Measurements from ENCODE around the gene MCEE. TPM values are rescaled to one million over a fixed set of nuclear protein-coding genes. Genes with fewer than 3 reads are reported as not detected.

The MCEE gene
- total and polyA plus RNA-seq, 2 donors (not counting 3 experiments of a cell fraction or from before 2014, with no cell fraction given) = 4.0 to 9.9 TPM

GRCh38 chr2:71121479-71121878, 8.6 kb downstream of the MCEE start:
- Histone ChIP-seq H4K20me1 (replicated peaks; ENCODE audit: control insufficient read depth, extremely low read depth, insufficient read depth, low read length) (no peaks in the 10 kb centered on the region), H3K4me3 (replicated peaks in 1 of 3; ENCODE audit: insufficient read depth in 1 of 3, low read depth in 1 of 3, low read length in 3 of 3) (no peak overlapping the region), H3K27ac (ENCODE audit: insufficient read depth, low read depth, low read length) (no peak overlapping the region), H3K4me2 (ENCODE audit: insufficient read depth, low read length) (no peak overlapping the region), H3K9ac (replicated peaks; ENCODE audit: extremely low read depth, insufficient read depth, low read length) (no peak overlapping the region), H3K36me3 (ENCODE audit: control insufficient read depth in 2 of 2, extremely low read depth in 1 of 2, insufficient read depth in 2 of 2, low read length in 2 of 2) (peaks cover 0 to 5% of the 10 kb centered on the region in 2 experiments), H3K79me2 (ENCODE audit: control insufficient read depth, insufficient read depth, low read length) (no peaks in the 10 kb centered on the region), H3K4me1 (ENCODE audit: control insufficient read depth, extremely low read depth, insufficient read depth, low read length) (no peaks in the 10 kb centered on the region), H3K9me3 (replicated peaks; ENCODE audit: control insufficient read depth, insufficient read depth, low read length) (no peaks in the 10 kb centered on the region), H3K9me1 (replicated peaks; ENCODE audit: control insufficient read depth, extremely low read depth, insufficient read depth, low read length) (no peaks in the 10 kb centered on the region), H3K27me3 (ENCODE audit: control insufficient read depth in 2 of 2, insufficient read depth in 2 of 2, low read length in 2 of 2) (no peaks in the 10 kb centered on the region), H2AFZ (ENCODE audit: low read depth, low read length) (no peak overlapping the region)
- intact Hi-C loops (cut with micrococcal nuclease) (no loop called here), dilution Hi-C loops (cut with MboI; ENCODE audit: extremely low pct_ligation_motif_present, low sequenced_read_pairs) (no loop called here)
- no peak for TF ChIP-seq JUN (IDR thresholded peaks at IDR 0.05; ENCODE audit: borderline replicate concordance, insufficient read depth, insufficient read length, low read depth)
- no peak for TF ChIP-seq EZH2 (IDR thresholded peaks at IDR 0.05; ENCODE audit: borderline replicate concordance, low read depth, low read length, severe bottlenecking)
- DNase-seq (ENCODE audit: low read depth, low spot score) (no peak), FAIRE-seq (no peak)
- ChIA-PET CTCF (interaction anchor here (1.0 to 2.4 kb wide), 3 partner anchors 10 to 36 kb away, joined by 3 to 9 read pairs (median 5); no protein-coding TSS in a partner anchor), POLR2A (interaction anchor here (0.7 kb wide), 1 partner anchor 53 kb away, joined by 8 read pairs; the partner anchor contains the start of gene NAGK)
- no TSS peak for BruUV-seq (replicated peaks)

GRCh38 chr2:71120195-71120594, 9.8 kb downstream of the MCEE start:
- DNase-seq (ENCODE audit: low read depth, low spot score) (no peak), FAIRE-seq (no peak)
- Histone ChIP-seq H3K4me1 (ENCODE audit: control insufficient read depth, extremely low read depth, insufficient read depth, low read length) (no peaks in the 10 kb centered on the region), H3K9me3 (replicated peaks; ENCODE audit: control insufficient read depth, insufficient read depth, low read length) (no peaks in the 10 kb centered on the region), H3K9ac (replicated peaks; ENCODE audit: extremely low read depth, insufficient read depth, low read length) (no peak overlapping the region), H3K27me3 (ENCODE audit: control insufficient read depth in 2 of 2, insufficient read depth in 2 of 2, low read length in 2 of 2) (no peaks in the 10 kb centered on the region), H3K36me3 (ENCODE audit: control insufficient read depth in 2 of 2, extremely low read depth in 1 of 2, insufficient read depth in 2 of 2, low read length in 2 of 2) (peaks cover 0 to 5% of the 10 kb centered on the region in 2 experiments), H3K79me2 (ENCODE audit: control insufficient read depth, insufficient read depth, low read length) (no peaks in the 10 kb centered on the region), H4K20me1 (replicated peaks; ENCODE audit: control insufficient read depth, extremely low read depth, insufficient read depth, low read length) (no peaks in the 10 kb centered on the region), H3K27ac (ENCODE audit: insufficient read depth, low read depth, low read length) (no peak overlapping the region), H3K4me3 (replicated peaks in 1 of 3; ENCODE audit: insufficient read depth in 1 of 3, low read depth in 1 of 3, low read length in 3 of 3) (no peak overlapping the region), H2AFZ (ENCODE audit: low read depth, low read length) (no peak overlapping the region), H3K9me1 (replicated peaks; ENCODE audit: control insufficient read depth, extremely low read depth, insufficient read depth, low read length) (no peaks in the 10 kb centered on the region), H3K4me2 (ENCODE audit: insufficient read depth, low read length) (no peak overlapping the region)
- dilution Hi-C loops (cut with MboI; ENCODE audit: extremely low pct_ligation_motif_present, low sequenced_read_pairs) (no loop called here), intact Hi-C loops (cut with micrococcal nuclease) (no loop called here)
- TF ChIP-seq POLR2A (IDR thresholded peaks at IDR 0.05; ENCODE audit: low read depth, low read length) = no peak
- no peak for TF ChIP-seq JUN (IDR thresholded peaks at IDR 0.05; ENCODE audit: borderline replicate concordance, insufficient read depth, insufficient read length, low read depth)
- TF ChIP-seq CTCF (IDR thresholded peaks at IDR 0.05; ENCODE audit: extremely low read depth in 1 of 2, insufficient read depth in 1 of 2, low read depth in 1 of 2, low read length in 2 of 2) = no peak
- no peak for TF ChIP-seq MYC (IDR thresholded peaks at IDR 0.05; ENCODE audit: low read depth, low read length)
- TF ChIP-seq POLR2AphosphoS5 (IDR thresholded peaks at IDR 0.05; ENCODE audit: insufficient read depth, low read depth, low read length) = no peak
- no peak for TF ChIP-seq FOS (IDR thresholded peaks at IDR 0.05; ENCODE audit: borderline replicate concordance, insufficient read depth, low read length)
- TF ChIP-seq EZH2 (IDR thresholded peaks at IDR 0.05; ENCODE audit: borderline replicate concordance, low read depth, low read length, severe bottlenecking) = no peak
- TF ChIP-seq GATA2 (IDR thresholded peaks at IDR 0.05; ENCODE audit: insufficient read depth, insufficient read length, low read depth, low read length) = no peak
- BruUV-seq (replicated peaks) = no TSS peak
- ChIA-PET CTCF (interaction anchor here (1.6 kb wide), 1 partner anchor 9 kb away, joined by 5 read pairs; no protein-coding TSS in a partner anchor), POLR2A (no interaction called here)
